ENCODE data around the gene RALGPS2.

DNA sequence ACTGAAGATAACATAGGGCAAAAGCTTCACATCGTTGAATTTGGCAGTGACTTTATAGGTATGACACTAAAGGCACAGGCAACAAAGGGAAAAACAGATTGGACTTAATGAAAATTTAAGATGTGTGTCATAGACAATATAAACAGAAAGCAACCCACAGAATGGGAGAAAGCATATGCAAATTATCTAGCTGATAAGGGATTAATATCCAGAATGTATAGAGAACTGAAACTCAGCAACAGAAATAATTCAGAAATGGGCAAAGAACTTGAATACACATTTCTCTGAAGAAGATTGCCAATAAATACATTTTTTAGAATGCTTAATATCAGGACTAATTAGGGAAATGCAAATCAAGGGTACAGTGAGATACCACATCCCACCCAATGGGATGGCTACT, 201.0 kb downstream of the RALGPS2 start:
- TF ChIP-seq EZH2 (IDR thresholded peaks at IDR 0.05; ENCODE audit: insufficient read depth, poor library complexity, severe bottlenecking) (no peak), EZH2phosphoT487 (IDR thresholded peaks at IDR 0.05; ENCODE audit: insufficient read depth, low read depth) (no peak)
